Measurements from ENCODE around the gene CSF2RB. TPM values are rescaled to one million over a fixed set of nuclear protein-coding genes. Genes with fewer than 3 reads are reported as not detected.

Gene CSF2RB
- polyA plus RNA-seq, 3 donors: 2.4 to 3.7 (median 3.4) TPM

GRCh38 chr22:36887162-36887561 lies 26.3 kb upstream of the CSF2RB start:
- no peak for DNase-seq

GRCh38 chr22:36891646-36892045 lies 21.8 kb upstream of the CSF2RB start:
- no peak for DNase-seq

DNA sequence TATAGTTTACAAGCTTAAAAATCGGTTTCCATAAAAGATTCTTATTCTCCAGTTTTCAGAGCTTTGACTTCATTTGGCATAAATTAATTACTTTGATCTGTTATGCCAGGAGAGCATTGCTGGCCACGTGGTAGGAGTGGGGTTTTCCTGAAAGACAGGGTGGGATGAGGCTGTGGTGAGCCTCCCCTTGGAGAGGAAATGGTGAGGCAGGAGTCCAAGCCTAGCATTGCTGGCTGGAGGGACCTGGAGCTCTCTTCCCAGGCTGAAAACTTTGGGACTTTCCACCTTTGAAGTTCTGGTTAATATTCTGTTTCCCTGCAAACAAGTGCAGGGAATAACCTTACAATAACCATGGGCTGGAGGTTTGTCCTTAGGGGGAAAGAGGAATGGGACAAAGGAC lies 21.1 kb upstream of the CSF2RB start:
- DNase-seq: no peak

- DNase-seq: no peak
Measured at GRCh38 chr22:36893262-36893661, 20.2 kb upstream of the CSF2RB start.

- DNase-seq: no peak
Measured at GRCh38 chr22:36894266-36894665, 19.2 kb upstream of the CSF2RB start.

- no peak for DNase-seq
Measured at GRCh38 chr22:36897611-36898010, 15.8 kb upstream of the CSF2RB start.

- DNase-seq: no peak
Measured at GRCh38 chr22:36898690-36899089, 14.7 kb upstream of the CSF2RB start.

GRCh38 chr22:36899498-36899897 lies 13.9 kb upstream of the CSF2RB start:
- DNase-seq: no peak

DNA sequence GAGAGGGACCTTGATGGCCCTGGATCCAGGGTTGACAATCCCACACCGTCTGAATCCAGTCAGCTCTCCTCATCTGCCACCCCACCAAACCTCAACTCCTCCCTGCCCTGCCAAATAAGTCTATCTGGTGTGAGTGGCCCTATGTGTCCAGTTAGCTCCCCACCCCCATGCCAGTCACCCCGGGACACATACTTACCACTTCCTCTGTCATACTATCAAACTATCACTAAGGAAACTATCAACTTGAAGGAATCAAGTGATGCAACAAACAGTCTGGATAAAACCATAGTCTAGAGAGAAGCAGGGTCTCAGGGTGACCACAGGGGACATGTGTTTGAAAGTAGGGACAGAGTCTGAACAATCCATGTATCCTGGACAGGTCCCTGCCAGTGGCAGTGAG lies 13.2 kb upstream of the CSF2RB start:
- DNase-seq: no peak

GRCh38 chr22:36900880-36901279 lies 12.5 kb upstream of the CSF2RB start:
- no peak for DNase-seq

GRCh38 chr22:36901411-36902142 lies 11.9 kb upstream of the CSF2RB start:
- no peak for DNase-seq

GRCh38 chr22:36902143-36902926 lies 11.1 kb upstream of the CSF2RB start:
- DNase-seq: no peak

DNA sequence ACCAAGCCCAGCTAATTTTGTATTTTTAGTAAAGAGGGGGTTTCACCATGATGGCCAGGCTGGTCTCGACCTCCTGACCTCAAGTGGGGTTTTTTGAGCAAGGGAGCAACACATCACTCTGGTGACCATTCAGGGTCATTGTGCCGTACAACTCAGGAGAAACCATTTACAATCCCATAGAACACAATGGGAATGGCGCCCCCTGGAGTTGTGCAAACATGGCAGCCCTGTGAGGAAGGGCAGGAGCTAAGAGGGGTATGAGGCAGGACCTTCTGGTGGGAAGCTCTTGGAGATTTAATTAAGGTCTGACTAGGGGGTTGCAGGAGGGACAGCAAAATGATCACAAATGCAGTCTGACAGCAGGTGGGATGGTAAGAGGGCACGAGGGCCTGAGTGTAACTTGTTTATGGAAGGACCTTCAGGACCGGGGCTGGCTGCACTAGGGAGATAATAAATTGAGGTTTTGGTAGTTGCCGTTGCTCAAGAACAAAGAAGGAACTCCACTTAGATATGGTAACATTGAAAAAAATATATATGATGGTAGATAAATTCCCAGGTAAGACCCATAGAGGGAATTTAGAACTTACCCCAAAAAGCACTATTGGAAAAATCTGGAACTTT lies 9.1 kb upstream of the CSF2RB start:
- no peak for DNase-seq

DNA sequence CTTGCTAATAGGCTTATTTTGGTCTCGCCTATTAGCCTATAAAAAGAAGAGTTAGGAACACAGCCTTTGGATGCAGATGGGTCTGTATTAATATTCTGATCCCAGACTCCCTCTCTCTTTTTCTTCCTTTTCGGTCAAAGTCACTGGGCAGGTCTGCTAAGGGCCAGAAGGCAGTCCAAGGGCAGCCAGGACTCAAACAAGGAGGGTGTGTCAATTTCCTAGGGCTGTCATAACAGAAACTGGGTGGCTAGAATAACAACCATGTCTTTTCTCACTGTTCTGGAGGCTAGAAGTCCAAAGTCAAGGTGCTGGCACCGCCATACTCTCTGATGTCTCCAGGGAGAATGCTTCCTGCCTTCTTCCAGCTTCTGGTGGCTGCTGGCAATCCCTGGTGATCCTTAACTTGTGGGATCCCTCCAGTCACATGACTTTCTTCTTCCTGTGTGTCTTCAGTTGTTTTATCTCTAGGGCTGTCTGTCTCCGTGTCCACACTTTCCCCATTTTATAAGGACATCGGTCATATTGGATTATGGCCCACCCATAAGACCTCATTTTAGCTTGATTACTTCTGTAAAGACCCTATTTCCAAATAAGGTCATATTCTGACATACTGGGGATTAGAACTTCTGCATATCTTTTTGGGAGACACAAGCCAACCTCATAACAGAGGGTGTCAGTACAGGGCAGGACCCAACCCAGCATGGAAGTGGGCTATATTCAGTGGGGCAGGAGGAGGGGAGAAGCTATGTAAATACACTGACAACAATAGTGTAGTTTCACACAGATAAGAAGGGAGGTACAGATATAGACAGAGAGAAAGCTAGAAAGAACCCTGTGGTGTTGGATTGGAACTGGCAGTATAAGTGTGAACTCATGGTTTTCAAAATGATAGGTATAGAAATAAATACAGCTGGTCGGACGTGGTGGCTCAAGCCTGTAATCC lies 5.9 kb upstream of the CSF2RB start:
- no peak for DNase-seq

- no peak for DNase-seq
Measured at GRCh38 chr22:36910461-36910860, 3.0 kb upstream of the CSF2RB start.

DNA sequence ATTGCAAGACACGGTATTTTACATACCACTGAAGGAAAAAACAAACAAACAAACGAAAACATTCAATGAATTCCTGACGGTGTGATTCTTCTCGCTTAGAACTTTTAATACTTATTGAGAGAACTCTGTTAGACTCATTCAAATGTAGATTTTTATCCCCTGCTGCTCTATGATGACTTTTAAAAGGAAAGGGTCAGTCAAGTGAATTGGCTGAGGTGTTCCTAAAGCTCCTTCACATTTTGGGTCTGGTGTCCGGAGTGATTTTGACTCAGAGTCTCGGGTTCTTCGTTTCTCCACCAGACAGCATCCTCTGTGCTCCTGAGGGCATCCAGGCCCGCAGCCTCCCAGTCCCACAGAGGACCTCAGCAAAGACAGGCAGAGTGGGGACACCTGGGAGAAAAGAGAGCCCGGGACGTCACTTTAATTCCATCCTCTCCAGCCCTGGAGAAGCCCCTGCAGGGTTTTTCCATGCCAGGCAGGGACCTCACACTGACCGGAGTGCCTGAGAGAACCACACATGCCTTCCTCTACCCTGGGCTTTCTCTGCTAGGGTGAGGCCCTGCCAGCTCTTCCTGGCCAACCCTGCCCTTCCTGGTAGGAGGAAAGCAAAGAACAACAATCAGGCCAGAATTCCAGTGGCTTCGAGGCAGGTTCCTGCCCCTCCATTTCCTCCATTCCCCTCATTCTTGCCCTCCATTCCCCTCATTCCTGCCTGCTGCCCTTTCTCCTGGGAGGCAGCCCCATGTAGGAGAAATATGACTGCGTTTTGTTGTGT lies 1.4 kb upstream of the CSF2RB start:
- DNase-seq: no peak

GRCh38 chr22:36912694-36913426 lies 568 bp upstream of the CSF2RB start:
- DNase-seq: no peak

GRCh38 chr22:36914390-36914752 lies 943 bp downstream of the CSF2RB start:
- no peak for DNase-seq

DNA sequence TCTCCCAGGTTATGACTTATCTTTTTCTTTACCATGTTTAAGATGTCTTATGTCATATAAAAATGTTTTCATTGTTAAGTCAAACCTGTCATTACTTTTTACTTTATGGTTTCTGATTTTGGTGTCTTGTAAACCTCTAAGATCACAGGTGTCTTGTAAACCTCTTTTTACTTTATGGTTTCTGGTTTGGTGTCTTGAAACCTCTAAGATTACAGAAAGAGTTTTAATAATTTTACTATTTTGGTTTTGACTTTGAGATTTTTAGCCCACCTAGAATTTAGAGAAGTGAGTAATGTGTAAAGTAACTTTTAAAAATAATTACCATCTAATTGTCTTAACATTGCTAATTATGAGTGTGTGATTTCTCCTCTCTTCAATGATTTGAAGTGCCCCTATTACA lies 2.6 kb downstream of the CSF2RB start:
- no peak for DNase-seq

DNA sequence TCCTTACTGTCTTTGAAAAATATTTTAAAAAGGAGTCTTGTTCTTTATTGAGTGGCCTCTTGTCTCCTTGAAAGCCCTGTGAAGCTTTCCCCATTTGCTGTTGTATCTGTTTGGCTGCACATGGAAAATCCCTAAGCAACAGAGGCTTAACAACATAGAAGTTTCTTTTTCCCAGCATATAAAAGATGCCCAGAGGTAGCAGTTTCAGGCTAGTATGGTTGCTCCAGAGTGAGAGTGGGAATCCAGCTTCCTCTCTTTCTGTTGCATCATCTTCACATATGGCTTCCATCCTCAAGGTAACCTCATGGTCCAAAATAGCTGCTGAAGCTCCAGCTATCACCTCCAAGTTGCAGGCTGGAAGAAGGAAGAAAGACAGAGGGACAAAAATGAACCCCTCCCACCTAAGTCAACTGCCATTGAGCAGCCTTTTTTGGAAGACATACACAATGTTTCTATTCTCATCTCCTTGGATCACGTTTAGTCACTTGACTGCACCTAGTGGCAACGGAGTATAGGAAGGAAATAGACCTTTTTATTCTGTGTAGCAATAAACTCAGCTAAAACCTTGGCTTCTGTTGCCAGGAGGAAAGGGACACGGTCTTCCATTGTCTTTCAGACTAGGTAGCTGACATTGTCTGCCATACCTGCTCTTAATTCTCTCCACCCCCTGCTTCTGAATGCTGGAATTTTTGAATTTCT lies 5.3 kb downstream of the CSF2RB start:
- no peak for DNase-seq

Data from renal pelvis (tissue), 4 donors.